ENCODE results near the gene ACTMAP. TPM values are rescaled to one million over a fixed set of nuclear protein-coding genes. Genes with fewer than 3 reads are reported as not detected.
"Not testable (repeated sequence)": the region's sequence is repeated elsewhere in the genome, so short reads cannot be mapped to it uniquely, and the experiment has no call there.

ACTMAP gene
- polyA plus RNA-seq, 1 donor = 12.7 TPM

DNA sequence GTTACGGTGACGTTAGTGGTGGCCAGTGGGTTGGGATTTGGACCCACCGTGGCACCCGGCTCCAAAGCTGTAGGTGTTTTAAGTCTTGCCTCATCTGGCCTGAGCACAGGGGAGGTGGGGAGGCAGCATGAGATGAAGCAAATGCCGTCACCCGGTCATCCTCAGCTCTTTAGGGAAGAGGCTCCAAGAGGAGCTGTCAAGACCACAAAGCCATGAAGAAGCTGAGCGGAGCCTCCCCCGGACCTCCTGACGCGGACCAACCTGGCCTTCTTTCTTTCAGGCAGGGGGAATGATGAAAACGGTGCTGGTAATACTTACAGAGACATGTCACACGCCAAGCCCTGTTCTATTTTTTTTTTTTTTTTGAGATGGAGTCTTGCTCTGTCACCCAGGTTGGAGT is 7.4 kb downstream of the ACTMAP start:
- no peak for DNase-seq

DNA sequence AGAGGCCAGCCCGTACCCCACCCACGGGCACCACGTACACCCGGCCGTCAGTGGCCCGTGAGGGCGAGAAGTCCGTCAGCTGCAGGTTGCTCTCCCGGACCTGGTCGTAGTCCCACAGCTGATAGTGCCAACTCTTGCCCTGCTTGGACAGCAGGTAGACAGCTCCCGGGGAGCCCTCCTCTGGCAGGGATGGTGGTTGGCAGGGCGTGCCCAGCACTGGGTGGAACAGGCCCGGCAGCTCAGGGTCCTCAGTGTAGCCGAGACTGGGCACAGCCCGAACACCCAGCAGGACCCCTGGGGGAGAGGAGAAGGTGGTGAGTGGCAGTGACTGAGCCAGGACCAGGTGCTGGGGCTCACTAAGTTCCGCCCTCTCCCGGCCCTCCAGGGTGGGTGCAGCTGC is 7.8 kb downstream of the ACTMAP start:
- DNase-seq = no peak

DNA sequence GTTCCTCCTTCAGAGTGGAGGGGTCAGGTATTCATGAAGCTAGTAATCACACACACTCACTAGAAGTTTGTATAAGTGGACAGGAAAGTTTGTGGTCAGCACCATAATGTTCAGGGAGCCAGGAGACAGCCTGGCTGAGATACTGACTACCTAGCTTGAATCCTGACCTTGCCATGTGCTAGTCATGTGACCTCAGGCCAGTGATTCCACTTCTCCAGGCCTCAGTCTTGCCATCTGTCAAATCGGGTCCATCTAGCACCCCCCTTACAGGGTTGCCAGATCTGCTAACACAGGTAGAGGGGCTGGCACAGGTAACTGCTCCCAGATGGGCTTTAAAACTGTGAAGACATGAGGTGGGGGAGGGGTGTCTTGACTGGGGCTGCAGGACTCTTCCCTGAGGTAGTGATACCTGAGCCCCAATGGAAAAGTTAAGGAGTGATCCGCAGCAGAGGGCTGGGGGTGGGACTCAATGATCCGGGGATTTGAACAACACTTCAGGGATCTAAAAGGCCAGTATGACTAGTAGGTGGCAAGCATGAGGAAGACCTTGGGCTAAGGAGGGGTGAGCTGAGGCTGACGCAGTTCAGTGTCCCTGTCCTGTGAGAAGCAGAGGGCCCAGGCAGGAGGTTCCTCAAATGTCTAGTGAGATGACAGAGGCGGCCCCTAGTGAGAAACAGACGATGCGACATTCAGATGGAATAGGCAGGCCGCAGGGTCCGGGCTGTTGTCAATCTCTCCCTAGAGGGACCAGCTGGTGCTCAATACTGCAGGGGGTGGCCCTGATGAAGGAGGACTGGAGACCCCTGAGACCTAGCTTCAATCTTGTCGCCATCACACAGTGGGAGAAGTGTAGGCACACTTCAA is 8.5 kb downstream of the ACTMAP start:
- no peak for DNase-seq

DNA sequence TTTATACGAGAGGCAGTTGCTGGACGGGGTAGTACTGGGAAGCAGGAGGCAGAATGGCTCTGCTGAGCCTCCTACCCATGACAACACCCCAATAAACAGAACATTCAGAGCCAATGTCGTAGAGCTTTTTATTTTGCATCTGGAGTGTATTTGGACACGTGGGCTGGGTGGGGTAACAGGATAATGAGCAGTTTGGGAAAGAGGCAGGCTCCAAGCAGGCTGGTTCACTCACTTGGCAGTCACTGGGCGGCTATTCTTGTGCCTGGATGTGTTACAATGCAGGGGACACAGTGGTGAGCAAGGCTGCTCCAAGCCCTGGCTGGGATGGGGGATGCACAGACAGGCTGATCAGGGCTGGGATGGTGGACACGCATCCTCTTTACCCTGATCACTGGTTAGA is 9.5 kb downstream of the ACTMAP start:
- DNase-seq = no peak

DNA sequence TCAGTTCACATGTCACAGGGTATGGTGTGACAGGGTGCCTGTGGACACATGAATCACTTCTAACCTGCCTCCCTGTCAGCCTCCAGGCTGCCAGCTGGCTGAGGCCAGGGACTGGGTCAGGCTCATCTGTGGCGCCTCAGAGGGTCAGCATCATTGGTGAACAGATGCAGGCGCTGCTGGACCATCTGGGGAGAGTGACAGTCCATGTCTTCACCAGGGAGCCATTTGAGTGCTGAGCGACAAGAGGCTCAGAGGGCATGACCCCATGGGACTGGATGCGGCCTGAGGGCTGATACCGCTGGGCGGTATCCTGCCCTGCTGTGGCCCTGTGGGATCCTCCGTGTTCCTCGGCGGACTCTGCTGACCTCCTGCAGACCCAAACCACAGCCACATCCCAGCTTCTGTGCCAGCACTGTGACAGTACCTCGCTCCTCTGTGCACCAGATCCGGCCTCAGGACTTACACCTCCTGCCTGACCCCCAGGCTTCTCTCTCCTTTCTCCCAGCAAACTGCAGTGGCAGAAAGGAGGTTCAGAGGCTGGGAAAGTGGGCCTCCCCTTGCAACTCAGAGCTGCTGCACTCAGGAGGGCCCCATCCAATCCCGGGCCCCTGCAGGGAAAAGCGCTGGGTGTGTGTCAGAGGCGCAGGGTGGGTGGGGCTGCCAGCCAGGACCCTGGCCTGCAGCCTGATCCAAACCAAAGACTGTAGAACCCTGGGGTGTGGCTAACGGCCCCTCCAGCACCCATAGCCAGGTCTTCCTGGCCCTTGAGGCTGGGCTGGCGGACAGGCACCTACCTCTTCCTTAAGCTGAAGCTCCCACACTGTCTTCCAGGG is 10.2 kb downstream of the ACTMAP start:
- no peak for DNase-seq

DNA sequence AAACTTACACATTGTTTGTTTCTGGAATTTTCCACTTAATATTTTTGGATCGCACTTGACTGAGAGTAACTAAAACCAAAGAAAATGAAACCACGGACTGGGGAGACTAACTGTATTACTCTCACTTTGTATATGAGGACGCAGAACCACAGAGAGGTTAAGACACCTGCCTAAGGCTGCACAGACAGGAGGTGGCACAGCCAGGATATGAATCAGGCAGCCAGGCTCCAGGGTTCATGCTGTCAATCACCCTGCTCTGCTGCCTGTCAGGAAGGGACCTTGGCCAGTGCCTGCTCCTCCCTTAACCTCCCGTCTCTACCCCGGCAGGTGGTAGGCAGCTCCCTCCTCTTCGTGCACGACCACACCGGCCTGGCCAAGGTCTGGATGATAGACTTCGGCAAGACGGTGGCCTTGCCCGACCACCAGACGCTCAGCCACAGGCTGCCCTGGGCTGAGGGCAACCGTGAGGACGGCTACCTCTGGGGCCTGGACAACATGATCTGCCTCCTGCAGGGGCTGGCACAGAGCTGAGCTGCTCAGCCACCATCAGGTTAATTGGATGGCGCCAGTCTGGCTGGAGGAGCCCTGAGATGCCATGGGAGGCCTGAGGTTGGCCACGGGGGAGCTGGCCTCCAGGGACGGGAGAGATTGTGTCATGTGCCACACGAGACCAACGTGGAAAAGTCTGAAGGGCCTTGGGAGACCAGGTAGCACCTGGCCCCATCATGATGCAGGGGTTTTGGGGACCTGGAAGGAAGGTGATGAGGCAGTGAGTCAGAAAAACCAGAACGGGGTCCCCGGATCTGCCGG is 11.0 kb downstream of the ACTMAP start:
- no peak for DNase-seq

DNA sequence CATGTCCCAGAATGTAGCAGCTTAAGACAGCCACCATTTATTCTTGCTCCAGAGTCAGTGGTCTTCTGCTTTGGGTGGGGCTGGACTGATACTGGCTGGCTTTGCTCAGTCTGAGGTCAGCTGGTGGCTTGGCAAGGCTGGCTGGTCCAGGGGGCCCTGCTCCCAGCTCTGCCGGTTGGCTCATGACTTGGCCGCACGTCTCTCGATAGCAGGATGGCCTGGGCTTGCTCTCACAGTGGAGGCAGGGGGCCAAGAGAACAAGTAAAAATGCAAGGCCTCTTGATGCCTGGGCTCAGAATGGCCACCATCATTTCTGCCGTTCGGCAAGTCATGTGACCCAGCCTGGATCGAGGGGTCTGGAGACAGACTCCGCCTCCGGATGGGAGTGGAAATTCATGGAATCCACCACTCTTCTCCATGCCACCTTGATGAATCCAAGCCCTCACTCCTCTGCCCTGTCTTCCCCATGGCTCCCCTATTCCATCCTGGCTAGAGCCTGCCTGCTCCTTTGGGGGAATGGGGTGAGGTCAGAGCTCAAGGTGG is 13.1 kb downstream of the ACTMAP start:
- DNase-seq = no peak

DNA sequence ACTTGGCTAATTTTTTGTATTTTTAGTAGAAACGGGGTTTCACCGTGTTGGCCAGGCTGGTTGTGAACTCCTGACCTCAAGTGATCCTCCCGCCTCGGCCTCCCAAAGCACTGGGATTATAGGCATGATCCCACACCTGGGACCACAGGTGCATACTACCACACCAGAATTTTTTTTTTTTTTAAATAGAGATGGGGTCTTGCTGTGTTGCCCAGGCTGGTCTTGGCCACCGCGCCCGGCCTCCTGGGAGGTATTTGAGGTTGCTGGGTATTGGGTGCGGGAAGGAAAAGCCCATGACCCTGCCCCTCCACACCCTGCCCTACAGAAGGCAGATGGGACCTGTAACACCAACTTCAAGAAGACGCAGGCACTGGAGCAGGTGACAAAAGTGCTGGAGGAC is 13.6 kb downstream of the ACTMAP start:
- DNase-seq = no peak

DNA sequence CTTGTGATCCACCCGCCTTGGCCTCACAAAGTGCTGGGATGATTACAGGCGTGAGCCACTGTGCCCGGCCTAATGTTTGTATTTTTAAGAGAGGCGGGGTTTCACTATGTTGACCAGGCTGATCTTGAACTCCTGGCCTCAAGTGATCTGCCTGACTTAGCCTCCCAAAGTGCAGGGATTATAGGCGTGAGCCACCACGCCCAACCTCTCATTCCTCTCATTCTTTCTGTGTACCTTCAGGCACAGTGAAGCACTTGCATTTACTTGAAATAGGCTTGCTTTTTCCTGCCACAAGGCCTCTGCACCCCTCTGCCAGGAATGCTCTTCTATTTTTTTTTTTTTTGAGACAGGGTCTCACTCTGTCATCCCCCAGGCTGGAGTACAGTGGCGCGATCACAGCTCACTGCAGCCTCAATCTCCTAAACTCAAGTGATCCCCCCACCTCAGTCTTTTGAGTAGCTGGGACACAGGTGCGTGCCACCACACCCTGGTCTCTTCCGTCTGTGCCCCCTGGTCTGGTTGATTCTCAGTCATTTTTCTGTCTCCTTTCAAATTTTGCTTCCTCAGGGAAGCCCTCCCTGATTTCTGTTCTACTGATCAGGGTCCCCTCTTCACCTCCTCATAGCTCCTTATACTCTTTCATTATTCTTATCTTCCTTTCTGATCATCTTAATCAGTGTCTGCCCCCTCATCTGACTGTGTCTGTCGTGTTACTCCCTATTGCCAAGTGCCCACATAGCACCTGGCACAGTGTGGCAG is 15.1 kb downstream of the ACTMAP start:
- no peak for DNase-seq

DNA sequence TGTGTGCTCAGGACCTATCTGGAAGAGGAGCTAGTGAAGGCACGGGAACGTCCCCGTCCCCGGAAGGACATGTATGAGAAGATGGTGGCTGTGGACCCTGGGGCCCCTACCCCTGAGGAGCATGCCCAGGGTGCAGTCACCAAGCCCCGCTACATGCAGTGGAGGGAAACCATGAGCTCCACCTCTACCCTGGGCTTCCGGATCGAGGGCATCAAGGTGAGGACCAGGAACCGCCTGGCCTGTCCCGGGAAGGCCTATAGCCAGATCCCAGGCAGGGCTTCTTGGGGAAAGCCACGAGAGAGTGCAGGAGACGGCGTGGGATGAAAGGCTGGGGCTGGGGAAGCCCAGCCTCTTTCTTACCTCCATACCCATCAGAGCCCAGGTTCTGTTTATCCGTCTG is 17.1 kb downstream of the ACTMAP start:
- DNase-seq = no peak

DNA sequence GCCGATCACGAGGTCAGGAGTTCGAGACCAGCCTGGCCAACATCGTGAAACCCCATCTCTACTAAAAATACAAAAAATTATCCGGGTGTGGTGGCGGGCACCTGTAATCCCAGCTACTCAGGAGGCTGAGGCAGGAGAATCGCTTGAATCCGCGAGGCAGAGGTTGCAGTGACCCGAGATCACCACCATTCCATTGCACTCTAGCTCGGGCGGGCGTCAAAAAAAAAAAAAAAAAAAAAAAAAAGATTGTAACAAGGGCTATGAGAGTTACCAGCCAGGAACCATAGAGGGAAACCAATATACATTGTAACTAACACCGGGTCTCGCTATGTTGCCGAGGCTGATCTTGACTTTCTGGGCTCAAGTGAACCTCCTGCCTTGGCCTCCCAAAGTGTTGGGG is 18.0 kb downstream of the ACTMAP start:
- not testable (repeated sequence) for DNase-seq

DNA sequence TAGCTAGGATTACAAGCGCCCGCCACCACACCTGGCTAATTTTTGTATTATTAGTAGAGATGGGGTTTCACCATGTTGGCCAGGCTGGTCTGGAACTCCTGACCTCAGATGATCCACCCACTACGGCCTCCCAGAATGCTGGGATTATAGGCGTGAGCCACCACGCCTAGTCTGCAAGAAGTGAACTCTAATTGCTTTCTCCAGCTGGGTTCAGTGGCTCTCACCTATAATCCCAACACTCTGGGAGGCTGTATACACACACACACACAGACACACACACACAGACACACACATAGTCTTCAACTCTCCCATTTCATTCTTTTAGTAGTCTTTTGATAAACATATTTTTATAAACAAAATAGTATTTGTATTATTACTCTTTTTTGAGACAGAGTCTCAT is 20.2 kb downstream of the ACTMAP start:
- not testable (repeated sequence) for DNase-seq

DNA sequence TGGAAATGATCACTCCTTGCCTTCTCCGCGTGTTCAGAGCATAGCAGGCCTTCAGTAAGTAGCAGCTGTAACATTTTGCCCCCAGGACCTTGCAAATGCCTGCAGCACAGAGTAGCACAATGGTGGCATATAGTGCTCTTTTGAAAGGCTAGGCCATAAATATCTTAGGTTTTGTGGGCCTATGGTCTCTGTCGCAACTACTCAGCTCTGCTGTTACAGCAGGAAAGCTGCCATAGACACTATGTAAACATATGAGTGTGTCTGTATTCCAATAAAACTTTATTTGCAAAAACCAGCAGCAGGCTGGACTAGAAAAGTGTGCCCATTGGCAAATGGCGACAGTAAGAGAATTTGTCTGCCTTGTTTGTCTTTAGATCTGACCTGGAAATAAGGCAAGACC is 24.0 kb downstream of the ACTMAP start:
- no peak for DNase-seq

DNA sequence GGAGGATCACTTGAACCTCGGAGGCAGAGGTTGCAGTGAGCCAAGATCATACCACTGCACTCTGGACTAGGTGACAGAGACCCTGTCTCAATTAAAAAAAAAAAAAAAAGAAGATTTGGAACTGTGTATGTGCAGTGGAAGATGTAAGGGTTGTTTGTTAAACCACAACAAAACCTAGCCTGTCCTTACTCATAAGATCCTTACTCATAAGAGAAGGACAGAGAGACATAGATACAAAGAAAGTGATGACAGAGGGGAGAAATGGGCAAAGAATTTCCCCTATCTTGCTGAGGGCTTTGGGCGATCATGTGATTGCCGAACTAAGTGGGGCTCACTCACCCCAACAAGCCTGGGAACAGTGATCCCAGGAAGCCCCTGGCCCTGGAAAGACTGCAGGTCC is 25.4 kb downstream of the ACTMAP start:
- DNase-seq = no peak

DNA sequence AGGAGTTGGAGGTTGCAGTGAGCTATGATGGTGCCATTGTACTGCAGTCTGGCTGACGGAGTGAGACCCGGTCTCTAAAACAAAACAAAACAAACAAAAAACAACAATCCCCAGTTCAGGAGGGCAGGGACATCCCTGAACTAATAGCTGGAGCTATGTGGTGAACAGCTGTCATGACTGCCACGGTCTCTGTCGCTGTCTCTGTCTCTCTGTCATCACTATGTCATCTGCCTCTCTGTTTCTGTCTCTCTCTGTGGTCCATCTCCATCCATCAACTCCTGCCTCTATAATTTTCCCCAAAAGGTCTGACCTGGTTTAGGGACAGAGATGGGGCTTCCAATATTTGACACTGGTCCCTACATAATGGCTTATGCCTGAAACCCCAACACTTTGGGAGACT is 26.0 kb downstream of the ACTMAP start:
- DNase-seq = no peak

DNA sequence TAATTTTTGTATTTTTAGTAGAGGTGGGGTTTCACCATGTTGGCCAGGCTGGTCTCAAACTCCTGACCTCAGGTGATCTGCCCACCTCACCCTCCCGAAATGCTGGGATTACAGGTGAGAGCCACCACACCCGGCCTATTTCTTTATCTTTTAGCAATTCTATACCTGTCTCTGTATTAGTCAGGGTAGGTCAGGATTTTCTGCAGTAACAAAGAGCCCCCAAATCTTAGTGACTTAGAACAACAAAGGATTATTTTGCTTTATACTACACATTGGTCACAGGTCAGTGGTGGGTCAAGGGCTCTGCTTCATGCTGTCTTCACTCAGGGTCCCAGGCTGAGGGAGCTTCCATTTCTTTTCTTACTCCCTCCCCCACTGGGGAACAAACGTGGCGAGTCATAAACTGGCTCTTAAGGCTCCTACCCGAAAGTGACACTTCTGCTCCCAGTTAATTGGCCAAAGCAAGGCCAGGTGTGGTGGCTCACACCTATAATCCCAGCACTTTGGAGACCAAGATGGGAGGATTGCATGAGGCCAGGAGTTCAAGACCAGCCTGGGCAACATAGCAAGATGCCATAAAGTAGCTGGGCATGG is 26.5 kb downstream of the ACTMAP start:
- DNase-seq = no peak

DNA sequence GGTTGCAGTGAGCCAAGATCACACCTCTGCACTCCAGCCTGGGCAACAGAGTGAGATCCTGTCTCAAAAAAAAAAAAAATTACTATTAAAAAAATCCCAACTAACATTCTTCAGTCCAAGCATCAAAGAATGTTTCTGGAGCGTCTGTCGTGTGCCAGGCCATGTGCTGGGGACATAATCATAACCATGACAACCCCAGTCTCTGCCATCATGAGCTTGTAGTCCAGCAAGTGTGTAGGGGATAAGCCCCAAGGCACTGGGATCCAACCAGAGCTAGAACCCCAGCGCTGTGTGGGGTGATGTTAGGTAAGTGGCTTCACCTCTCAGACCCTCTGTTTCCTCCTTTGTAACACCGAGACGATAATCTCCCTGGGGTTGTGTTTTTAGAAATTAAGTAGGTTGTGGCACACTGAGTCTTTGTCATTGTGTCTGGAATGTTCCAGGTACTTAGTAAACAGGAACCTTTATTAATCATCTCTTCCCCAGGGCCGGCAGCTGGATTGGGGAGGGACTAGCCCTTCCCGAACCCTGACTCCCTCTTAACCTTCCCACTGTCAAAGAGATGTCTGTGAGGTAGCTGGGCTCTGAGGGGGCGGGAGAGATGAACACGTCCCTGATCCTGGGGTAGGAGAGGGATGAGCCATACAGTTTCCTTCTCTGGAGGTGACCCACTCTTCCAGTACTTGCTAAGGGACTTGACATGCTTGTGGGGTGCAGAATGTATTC is 28.2 kb downstream of the ACTMAP start:
- DNase-seq = no peak

DNA sequence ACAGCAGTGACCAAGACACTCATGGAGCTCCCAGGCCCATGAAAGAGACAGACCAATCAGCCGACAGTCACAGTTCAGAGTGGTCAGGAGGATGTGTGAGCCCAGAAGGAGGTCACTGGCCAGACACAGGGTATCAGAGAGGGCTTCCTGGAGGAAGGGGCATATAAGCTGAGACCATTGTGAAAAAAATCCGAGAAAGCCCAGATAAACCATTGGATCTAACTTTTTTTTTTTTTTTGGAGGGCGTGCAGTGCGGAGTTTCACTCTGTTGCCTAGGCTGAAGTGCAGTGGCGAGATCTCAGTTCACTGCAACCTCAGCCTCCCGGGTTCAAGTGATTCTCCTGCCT is 29.2 kb downstream of the ACTMAP start:
- DNase-seq = no peak

DNA sequence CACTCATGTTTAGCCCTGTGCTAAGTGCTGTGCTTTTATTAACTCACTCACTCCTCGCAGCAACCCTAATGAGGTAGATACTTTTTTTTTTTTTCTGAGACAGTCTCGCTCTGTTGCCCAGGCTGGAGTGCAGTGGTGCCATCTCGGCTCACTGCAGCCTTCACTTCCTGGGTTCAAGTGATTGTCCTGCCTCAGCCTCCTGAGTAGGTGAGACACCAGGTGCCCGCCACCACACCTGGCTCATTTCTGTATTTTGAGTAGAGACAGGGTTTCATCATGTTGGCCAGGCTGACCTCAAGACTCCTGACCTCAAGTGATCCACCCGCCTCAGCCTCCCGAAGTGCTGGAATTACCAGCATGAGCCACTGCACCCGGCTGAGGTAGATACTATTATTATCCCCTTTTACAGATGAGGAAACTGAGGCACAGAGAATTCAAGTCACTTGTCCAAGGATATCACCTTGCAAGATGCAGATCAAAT is 30.8 kb downstream of the ACTMAP start:
- no peak for DNase-seq

DNA sequence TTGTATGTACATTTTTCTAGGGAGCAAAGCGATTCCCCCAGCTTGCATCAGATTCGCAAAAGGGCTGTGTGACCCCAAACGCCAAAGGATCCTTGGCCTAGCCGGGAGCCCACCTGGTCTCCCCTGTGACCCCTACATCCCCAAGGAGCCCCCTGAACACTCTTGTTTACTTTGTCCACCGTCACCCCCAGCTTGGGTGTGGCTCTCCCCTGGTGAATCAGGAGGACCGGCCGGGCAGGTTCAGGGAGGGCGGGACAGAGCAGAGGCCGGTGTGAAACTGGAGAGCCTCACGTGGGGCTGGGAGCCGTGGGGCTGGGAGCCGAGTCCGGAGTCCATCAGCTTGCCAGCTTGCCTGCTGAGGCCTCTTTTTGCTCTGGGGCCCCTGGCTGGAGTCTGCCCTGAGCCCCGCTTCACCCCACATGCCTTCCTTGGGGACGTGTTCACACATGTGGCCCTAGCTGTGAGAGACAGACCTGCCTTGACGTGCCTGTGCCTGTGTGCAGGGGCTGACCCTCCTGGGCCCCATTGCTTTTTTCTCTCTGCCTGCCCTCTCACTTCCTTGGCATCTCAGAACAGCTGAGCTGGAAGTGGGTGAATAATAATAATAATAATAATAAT is 31.4 kb downstream of the ACTMAP start:
- DNase-seq = no peak
